OCI-LY7 (cell line): ENCODE results near the gene SLC31A2. TPM values are rescaled to one million over a fixed set of nuclear protein-coding genes. Genes with fewer than 3 reads are reported as not detected.

Source experiments
- BruUV-seq: library from RNA; stranded (reverse); fragments of 400-500 nt; replicated peaks from 2 replicates; lab custom pipeline; 2021; lab: Mats Ljungman, UMichigan
- CTCF ChIA-PET: fragments of 300-600 bp; sonication (Branson Sonifier 250); formaldehyde crosslinking; loops from one replicate; lab custom pipeline; 2022; ENCODE audit warnings: antibody characterized with exemption; ENCODE audit not compliant: unreplicated experiment; lab: Charles Lee
- POLR2A ChIA-PET: fragments of 300-600 bp; sonication (Branson Sonifier 250); formaldehyde crosslinking; loops from one replicate; lab custom pipeline; 2022; ENCODE audit warnings: antibody characterized with exemption; lab: Charles Lee
- DNase-seq: peaks from one replicate; pipeline ENCODE4 v3.0.0-alpha.2; 2015; ENCODE audit warnings: low spot score
- H2AFZ ChIP-seq: fragments of 200-600 bp; sonication (generic), shearing (Covaris generic); 2 replicates; pipeline ENCODE4 v1.6.1; 2014; ENCODE audit warnings: mild to moderate bottlenecking, antibody characterized with exemption, low read length, moderate library complexity
- H3K27ac ChIP-seq: fragments of 200-600 bp; sonication (generic); 2 replicates; pipeline ENCODE4 v1.5.1; 2014; ENCODE audit warnings: mixed run types, low read depth, mild to moderate bottlenecking, moderate library complexity, low read length, inconsistent platforms; ENCODE audit not compliant: poor library complexity, severe bottlenecking
- H3K36me3 ChIP-seq: fragments of 200-600 bp; sonication (generic); 2 replicates; pipeline ENCODE4 v1.6.1; 2014; ENCODE audit warnings: mild to moderate bottlenecking, antibody characterized with exemption, low read length, moderate library complexity, mixed read lengths; ENCODE audit not compliant: insufficient read depth
- H3K4me1 ChIP-seq: fragments of 200-600 bp; sonication (generic); 2 replicates; pipeline ENCODE4 v1.5.1; 2014; ENCODE audit warnings: mild to moderate bottlenecking, low read length; ENCODE audit not compliant: insufficient read depth, poor library complexity, severe bottlenecking
- H3K4me2 ChIP-seq: fragments of 200-600 bp; sonication (generic); 2 replicates; pipeline ENCODE4 v1.6.1; 2014; ENCODE audit warnings: mild to moderate bottlenecking, low read length
- H3K4me3 ChIP-seq: fragments of 200-600 bp; sonication (generic); 2 replicates; pipeline ENCODE4 v1.5.1; 2014; ENCODE audit warnings: mild to moderate bottlenecking, low read depth, low read length; ENCODE audit not compliant: poor library complexity, severe bottlenecking
- H3K79me2 ChIP-seq: fragments of 200-600 bp; sonication (generic); 2 replicates; pipeline ENCODE4 v1.6.1; 2016; ENCODE audit warnings: low read depth, mild to moderate bottlenecking, low read length, moderate library complexity, mixed read lengths; ENCODE audit not compliant: insufficient read depth
- H3K9me2 ChIP-seq: fragments of 200-600 bp; sonication (generic); 2 replicates; pipeline ENCODE4 v1.6.1; 2016; ENCODE audit warnings: mild to moderate bottlenecking, low read length, mixed read lengths; ENCODE audit not compliant: insufficient read depth
- H3K9me3 ChIP-seq: fragments of 200-600 bp; sonication (generic); 2 replicates; pipeline ENCODE4 v1.6.1; 2014; ENCODE audit warnings: mild to moderate bottlenecking, mixed run types, low read length, mixed read lengths
- H4K20me1 ChIP-seq: fragments of 200-600 bp; sonication (generic); 2 replicates; pipeline ENCODE4 v1.6.1; 2014; ENCODE audit warnings: mild to moderate bottlenecking, antibody characterized with exemption, low read length, moderate library complexity, mixed read lengths; ENCODE audit not compliant: insufficient read depth
- CTCF ChIP-seq: fragments of 200-600 bp; sonication (generic); conservative IDR thresholded peaks from 2 replicates; pipeline ENCODE4 v1.5.1; 2014; ENCODE audit warnings: mild to moderate bottlenecking, antibody characterized with exemption, low read length, moderate library complexity, mixed read lengths
- EZH2phosphoT487 ChIP-seq: fragments of 200-600 bp; sonication (generic); IDR thresholded peaks from 2 replicates; pipeline ENCODE4 v1.6.1; 2018; ENCODE audit warnings: low read depth, borderline replicate concordance, mild to moderate bottlenecking, mixed run types, antibody characterized with exemption, low read length, moderate library complexity, mixed read lengths
- intact Hi-C: fragments of 100-400 bp; cut with micrococcal nuclease; formaldehyde crosslinking; loops from one replicate; pipeline ENCODE4 v1.10.0; 2022; ENCODE audit not compliant: unreplicated experiment
- total RNA-seq, 2 experiments: library from RNA; depleted of rRNA in 1 of 2; stranded (reverse); fragments of >200 nt in 1 of 2; shearing (Covaris generic) in 1 of 2; gene quantifications; 2 replicates each; pipeline ENCODE4 v1.2.3, GENCODE V29; 2014 to 2022

Gene SLC31A2
- total RNA-seq, 2 experiments from 2014 or later = 1.3 to 2.7 TPM

GRCh38 chr9:113129884-113130283 lies 20.9 kb upstream of the SLC31A2 start:
- ChIA-PET CTCF (no interaction called here), POLR2A (interaction anchor here (0.7 kb wide), 1 partner anchor 633 kb away, joined by 3 read pairs; no protein-coding TSS in a partner anchor)
- Histone ChIP-seq H2AFZ (no peak overlapping the region), H3K36me3 (no peaks in the 10 kb centered on the region), H3K27ac (no peak overlapping the region), H3K4me2 (no peak overlapping the region), H3K9me2 (no peaks in the 10 kb centered on the region), H3K4me3 (no peak overlapping the region), H3K4me1 (no peaks in the 10 kb centered on the region), H4K20me1 (no peaks in the 10 kb centered on the region), H3K79me2 (no peaks in the 10 kb centered on the region), H3K9me3 (no peaks in the 10 kb centered on the region)
- intact Hi-C loops = no loop called here
- no TSS peak for BruUV-seq
- TF ChIP-seq CTCF = no peak
- no peak for TF ChIP-seq EZH2phosphoT487
- DNase-seq = no peak

- no peaks in the 10 kb centered on the region for H3K4me1 ChIP-seq
- POLR2A ChIA-PET = no interaction called here
Observed at GRCh38 chr9:113131689-113132151, 19.1 kb upstream of the SLC31A2 start.

More at GRCh38 chr9:113131689-113132151, 19.1 kb upstream of the SLC31A2 start:
- no peaks in the 10 kb centered on the region for H3K9me3 ChIP-seq
- no peak overlapping the region for H3K27ac ChIP-seq
- no peak overlapping the region for H3K4me2 ChIP-seq
- H3K79me2 ChIP-seq = no peaks in the 10 kb centered on the region
- H3K4me3 ChIP-seq = no peak overlapping the region
- no TSS peak for BruUV-seq
- no peaks in the 10 kb centered on the region for H3K36me3 ChIP-seq
- TF ChIP-seq EZH2phosphoT487 (no peak), CTCF (no peak)
- H2AFZ ChIP-seq = no peak overlapping the region
- no peaks in the 10 kb centered on the region for H3K9me2 ChIP-seq
- intact Hi-C loops = no loop called here
- H4K20me1 ChIP-seq = no peaks in the 10 kb centered on the region
- CTCF ChIA-PET = no interaction called here
- DNase-seq = peak; percentile 14
